HG02623 (cell line): ENCODE results near the gene TNFRSF13B.
"Not testable (repeated sequence)": the region's sequence is repeated elsewhere in the genome, so short reads cannot be mapped to it uniquely, and the experiment has no call there.

Source experiments
- ATAC-seq: cut with Tn5 transposase; IDR thresholded peaks from one replicate; pipeline ENCODE4 v1.9.1; 2021; ENCODE audit warnings: moderate library complexity; ENCODE audit not compliant: unreplicated experiment

The TNFRSF13B gene

GRCh38 chr17:16915752-16916556 is 56.0 kb downstream of the TNFRSF13B start:
- no peak for ATAC-seq

- no peak for ATAC-seq
These were observed 58.5 kb downstream of the TNFRSF13B start for GRCh38 chr17:16913463-16913862.

- ATAC-seq, result no peak
These were observed 59.6 kb downstream of the TNFRSF13B start for GRCh38 chr17:16912021-16912962.

- no peak for ATAC-seq
These were observed 60.6 kb downstream of the TNFRSF13B start for GRCh38 chr17:16911141-16911937.

GRCh38 chr17:16910341-16910740 is 61.6 kb downstream of the TNFRSF13B start:
- ATAC-seq, result no peak

GRCh38 chr17:16909472-16910246 is 62.3 kb downstream of the TNFRSF13B start:
- ATAC-seq, result no peak

GRCh38 chr17:16908273-16908672 is 63.6 kb downstream of the TNFRSF13B start:
- no peak for ATAC-seq

- no peak for ATAC-seq
These were observed 65.2 kb downstream of the TNFRSF13B start for GRCh38 chr17:16906680-16907079.

GRCh38 chr17:16905593-16906191 is 66.2 kb downstream of the TNFRSF13B start:
- ATAC-seq, result no peak

- not testable (repeated sequence) for ATAC-seq
These were observed 68.8 kb downstream of the TNFRSF13B start for GRCh38 chr17:16903070-16903469.

GRCh38 chr17:16900288-16900882 is 71.5 kb downstream of the TNFRSF13B start:
- no peak for ATAC-seq

- not testable (repeated sequence) for ATAC-seq
These were observed 74.6 kb downstream of the TNFRSF13B start for GRCh38 chr17:16897211-16897896.

GRCh38 chr17:16896235-16896634 is 75.7 kb downstream of the TNFRSF13B start:
- ATAC-seq, result not testable (repeated sequence)

GRCh38 chr17:16893527-16893926 is 78.4 kb downstream of the TNFRSF13B start:
- ATAC-seq, result not testable (repeated sequence)

- ATAC-seq, result not testable (repeated sequence)
These were observed 79.0 kb downstream of the TNFRSF13B start for GRCh38 chr17:16892876-16893454.

- no peak for ATAC-seq
These were observed 82.8 kb downstream of the TNFRSF13B start for GRCh38 chr17:16889088-16889465.
